ENCODE results near the gene EBF4. TPM values are rescaled to one million over a fixed set of nuclear protein-coding genes. Genes with fewer than 3 reads are reported as not detected.

The EBF4 gene
- polyA plus RNA-seq, 1 donor from 2014 or later: 13.2 TPM

- H3K9ac ChIP-seq (ENCODE audit: low read length): peak within 1 kb of the TSS; percentile 81
- peak within 1 kb of the TSS; percentile 94 for H3K27ac ChIP-seq (ENCODE audit: low read length)
- H3K9me3 ChIP-seq (ENCODE audit: low read length): no peaks in the 10 kb centered on the region
- H3K9me2 ChIP-seq (ENCODE audit: insufficient read depth, low read length): no peaks in the 10 kb centered on the region
- TF ChIP-seq EP300 (conservative IDR thresholded peaks at IDR 0.05; ENCODE audit: poor library complexity, severe bottlenecking) (peak; percentile 75), REST (IDR thresholded peaks at IDR 0.05; ENCODE audit: borderline replicate concordance) (peak; percentile 73), MXI1 (conservative IDR thresholded peaks at IDR 0.05; ENCODE audit: poor library complexity, severe bottlenecking) (peak; percentile 88), POLR2AphosphoS5 (IDR thresholded peaks at IDR 0.05) (peak; percentile 93), SMC3 (conservative IDR thresholded peaks at IDR 0.05; ENCODE audit: poor library complexity) (peak; percentile 37), EZH2 (IDR thresholded peaks at IDR 0.05; ENCODE audit: borderline replicate concordance, insufficient read depth, low read length, poor library complexity, severe bottlenecking) (no peak), CTCF (IDR thresholded peaks at IDR 0.05; ENCODE audit: poor library complexity, severe bottlenecking) (no peak), RAD21 (conservative IDR thresholded peaks at IDR 0.05) (no peak), TAF1 (IDR thresholded peaks at IDR 0.05; ENCODE audit: low read depth) (peak; percentile 64)
- H2AFZ ChIP-seq (ENCODE audit: low read depth, low read length): peak within 1 kb of the TSS; percentile 66
- peak within 1 kb of the TSS; percentile 98 for H3K4me2 ChIP-seq (ENCODE audit: low read length)
- H3K36me3 ChIP-seq (ENCODE audit: insufficient read depth, low read length): no peaks in the 10 kb centered on the region
- H3K4me3 ChIP-seq (ENCODE audit: low read length): peak within 1 kb of the TSS; percentile 82
- peaks cover 5% of the 10 kb centered on the region for H3F3A ChIP-seq (ENCODE audit: insufficient read depth, low read length, poor library complexity, severe bottlenecking)
- peaks cover 7% of the 10 kb centered on the region for H3K79me2 ChIP-seq (replicated peaks; ENCODE audit: insufficient read depth, low read length)
- H3K27me3 ChIP-seq (ENCODE audit: insufficient read depth, low read depth, low read length): peaks cover 12% of the 10 kb centered on the region
- H4K20me1 ChIP-seq (ENCODE audit: insufficient read depth): no peaks in the 10 kb centered on the region
Observed at GRCh38 chr20:2663887-2664719, 28.5 kb upstream of the EBF4 start, which contains the start of gene IDH3B. Gene IDH3B (minus strand): TSS chr20:2664216. CDS start chr20:2664188, 28 bp downstream.

- Histone ChIP-seq H3K79me2 (replicated peaks; ENCODE audit: insufficient read depth, low read length) (no peaks in the 10 kb centered on the region), H3K36me3 (ENCODE audit: insufficient read depth, low read length) (no peaks in the 10 kb centered on the region)
Observed at GRCh38 chr20:2671977-2672376, 20.6 kb upstream of the EBF4 start.

More at GRCh38 chr20:2671977-2672376, 20.6 kb upstream of the EBF4 start:
- Histone ChIP-seq H3K27me3 (ENCODE audit: insufficient read depth, low read depth, low read length) (peaks cover 12% of the 10 kb centered on the region), H4K20me1 (ENCODE audit: insufficient read depth) (no peaks in the 10 kb centered on the region), H3K4me3 (ENCODE audit: low read length) (no peak overlapping the region), H3K27ac (ENCODE audit: low read length) (no peak overlapping the region), H2AFZ (ENCODE audit: low read depth, low read length) (no peak overlapping the region), H3K9me3 (ENCODE audit: low read length) (no peaks in the 10 kb centered on the region), H3K4me2 (ENCODE audit: low read length) (no peak overlapping the region), H3F3A (ENCODE audit: insufficient read depth, low read length, poor library complexity, severe bottlenecking) (no peaks in the 10 kb centered on the region), H3K9me2 (ENCODE audit: insufficient read depth, low read length) (no peaks in the 10 kb centered on the region), H3K9ac (ENCODE audit: low read length) (no peak overlapping the region)
- TF ChIP-seq SMC3 (conservative IDR thresholded peaks at IDR 0.05; ENCODE audit: poor library complexity): no peak
- no peak for TF ChIP-seq EP300 (conservative IDR thresholded peaks at IDR 0.05; ENCODE audit: poor library complexity, severe bottlenecking)
- TF ChIP-seq TAF1 (IDR thresholded peaks at IDR 0.05; ENCODE audit: low read depth): no peak
- TF ChIP-seq CTCF (IDR thresholded peaks at IDR 0.05; ENCODE audit: poor library complexity, severe bottlenecking): no peak
- no peak for TF ChIP-seq EZH2 (IDR thresholded peaks at IDR 0.05; ENCODE audit: borderline replicate concordance, insufficient read depth, low read length, poor library complexity, severe bottlenecking)
- no peak for TF ChIP-seq POLR2AphosphoS5 (IDR thresholded peaks at IDR 0.05)
- TF ChIP-seq MXI1 (conservative IDR thresholded peaks at IDR 0.05; ENCODE audit: poor library complexity, severe bottlenecking): no peak
- no peak for TF ChIP-seq REST (IDR thresholded peaks at IDR 0.05; ENCODE audit: borderline replicate concordance)
- TF ChIP-seq RAD21 (conservative IDR thresholded peaks at IDR 0.05): no peak

Data from neural cell (in vitro differentiated cells).